ENCODE results near the gene SRGAP2B. TPM values are rescaled to one million over a fixed set of nuclear protein-coding genes. Genes with fewer than 3 reads are reported as not detected.
"Not testable (repeated sequence)": the region's sequence is repeated elsewhere in the genome, so short reads cannot be mapped to it uniquely, and the experiment has no call there.

Gene SRGAP2B
- total and polyA plus RNA-seq, 2 donors from 2014 or later = 9.3 to 38.4 TPM

GRCh38 chr1:144987131-144987530 lies 108.0 kb downstream of the SRGAP2B start:
- H3K9ac ChIP-seq (ENCODE audit: low read length in 3 of 3); intact Hi-C loops (cut with DNase I); H3K27ac ChIP-seq (ENCODE audit: low read depth in 2 of 2, low read length in 2 of 2); H3K36me3 ChIP-seq (ENCODE audit: control insufficient read depth in 2 of 3, insufficient read depth in 3 of 3, low read length in 3 of 3); H3K27me3 ChIP-seq (ENCODE audit: control insufficient read depth, insufficient read depth, low read length); FAIRE-seq; H3K4me3 ChIP-seq (ENCODE audit: low read length in 3 of 3); H3K4me1 ChIP-seq (ENCODE audit: control insufficient read depth in 2 of 3, insufficient read depth in 2 of 3, low read depth in 1 of 3, low read length in 3 of 3); H3K9me3 ChIP-seq (ENCODE audit: control insufficient read depth in 2 of 3, insufficient read depth in 1 of 3, low read length in 3 of 3); DNase-seq: not testable (repeated sequence)

DNA sequence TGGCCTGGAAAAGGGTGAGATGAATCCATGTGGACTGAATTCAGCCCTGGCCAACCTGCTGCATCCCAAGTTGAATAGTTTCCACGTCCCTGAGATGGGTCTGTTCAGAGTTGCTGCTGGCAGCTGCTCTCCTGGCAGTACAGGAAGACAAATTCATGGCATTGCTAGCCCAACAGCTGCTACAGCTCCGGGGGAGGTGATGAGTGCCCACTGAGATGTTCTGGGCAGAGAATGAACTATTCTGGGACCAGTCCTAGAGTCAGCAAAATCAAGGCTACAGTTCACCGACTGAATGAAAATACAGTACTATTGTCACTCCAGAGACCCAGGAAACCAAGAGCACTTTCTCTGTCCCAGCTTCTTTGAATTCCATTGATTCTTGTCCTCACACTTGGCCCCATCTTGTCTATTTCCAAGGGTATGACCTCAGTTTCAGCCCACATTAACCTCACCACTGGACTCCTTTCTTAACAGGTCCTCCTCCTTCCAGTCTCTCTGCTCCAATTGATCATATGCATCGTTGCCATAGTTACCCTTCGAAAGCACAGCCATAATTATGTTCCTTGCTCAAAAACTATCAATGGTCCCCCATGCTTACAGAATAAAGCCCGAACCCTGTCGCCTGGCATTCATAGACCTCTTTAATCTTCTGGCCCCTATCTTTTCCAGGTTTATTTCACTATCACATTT lies 108.8 kb downstream of the SRGAP2B start:
- intact Hi-C loops (cut with DNase I); H3K27me3 ChIP-seq (ENCODE audit: control insufficient read depth, insufficient read depth, low read length); H3K9me3 ChIP-seq (ENCODE audit: control insufficient read depth in 2 of 3, insufficient read depth in 1 of 3, low read length in 3 of 3); H3K4me3 ChIP-seq (ENCODE audit: low read length in 3 of 3); H3K9ac ChIP-seq (ENCODE audit: low read length in 3 of 3); H3K4me1 ChIP-seq (ENCODE audit: control insufficient read depth in 2 of 3, insufficient read depth in 2 of 3, low read depth in 1 of 3, low read length in 3 of 3); DNase-seq; H3K27ac ChIP-seq (ENCODE audit: low read depth in 2 of 2, low read length in 2 of 2); H3K36me3 ChIP-seq (ENCODE audit: control insufficient read depth in 2 of 3, insufficient read depth in 3 of 3, low read length in 3 of 3); FAIRE-seq: not testable (repeated sequence)

DNA sequence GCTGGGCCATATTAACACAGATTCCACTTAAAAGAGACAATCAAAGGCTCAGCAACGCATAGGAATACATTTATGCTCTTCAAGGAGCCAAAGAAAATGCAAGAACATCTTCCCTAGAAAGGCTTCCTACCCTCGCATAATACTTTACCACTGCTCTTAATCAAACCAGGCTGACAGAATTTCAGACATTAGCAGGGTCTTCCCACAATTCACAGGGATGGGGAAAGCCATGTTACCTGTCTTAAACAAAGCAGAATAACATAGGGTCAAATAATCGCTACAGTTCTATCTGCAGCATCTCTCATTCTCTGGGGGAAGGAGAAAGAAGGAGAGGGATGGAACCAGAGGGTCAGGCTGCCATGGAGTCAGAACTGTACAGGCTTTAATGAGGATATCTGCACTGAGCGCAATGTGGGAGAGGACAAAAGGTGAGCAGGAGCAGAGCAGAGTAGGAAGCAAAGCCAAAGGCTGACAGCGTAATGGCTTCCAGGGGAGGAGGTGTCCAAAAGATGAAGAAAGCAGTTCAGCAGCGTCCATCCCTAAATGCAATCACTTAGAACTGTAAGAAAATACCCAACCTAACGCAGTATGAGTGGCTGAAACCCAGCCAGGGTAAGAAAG lies 109.5 kb downstream of the SRGAP2B start:
- H3K9ac ChIP-seq (ENCODE audit: low read length in 3 of 3); DNase-seq; H3K27ac ChIP-seq (ENCODE audit: low read depth in 2 of 2, low read length in 2 of 2); H3K9me3 ChIP-seq (ENCODE audit: control insufficient read depth in 2 of 3, insufficient read depth in 1 of 3, low read length in 3 of 3); H3K27me3 ChIP-seq (ENCODE audit: control insufficient read depth, insufficient read depth, low read length); intact Hi-C loops (cut with DNase I); H3K4me1 ChIP-seq (ENCODE audit: control insufficient read depth in 2 of 3, insufficient read depth in 2 of 3, low read depth in 1 of 3, low read length in 3 of 3); FAIRE-seq; H3K4me3 ChIP-seq (ENCODE audit: low read length in 3 of 3); H3K36me3 ChIP-seq (ENCODE audit: control insufficient read depth in 2 of 3, insufficient read depth in 3 of 3, low read length in 3 of 3): not testable (repeated sequence)

- H3K4me1 ChIP-seq (ENCODE audit: control insufficient read depth in 2 of 3, insufficient read depth in 2 of 3, low read depth in 1 of 3, low read length in 3 of 3); H3K27me3 ChIP-seq (ENCODE audit: control insufficient read depth, insufficient read depth, low read length); intact Hi-C loops (cut with DNase I); H3K36me3 ChIP-seq (ENCODE audit: control insufficient read depth in 2 of 3, insufficient read depth in 3 of 3, low read length in 3 of 3); H3K9ac ChIP-seq (ENCODE audit: low read length in 3 of 3); DNase-seq; H3K27ac ChIP-seq (ENCODE audit: low read depth in 2 of 2, low read length in 2 of 2); H3K4me3 ChIP-seq (ENCODE audit: low read length in 3 of 3); H3K9me3 ChIP-seq (ENCODE audit: control insufficient read depth in 2 of 3, insufficient read depth in 1 of 3, low read length in 3 of 3); FAIRE-seq: not testable (repeated sequence)
These were observed 112.2 kb downstream of the SRGAP2B start for GRCh38 chr1:144982802-144983525.

DNA sequence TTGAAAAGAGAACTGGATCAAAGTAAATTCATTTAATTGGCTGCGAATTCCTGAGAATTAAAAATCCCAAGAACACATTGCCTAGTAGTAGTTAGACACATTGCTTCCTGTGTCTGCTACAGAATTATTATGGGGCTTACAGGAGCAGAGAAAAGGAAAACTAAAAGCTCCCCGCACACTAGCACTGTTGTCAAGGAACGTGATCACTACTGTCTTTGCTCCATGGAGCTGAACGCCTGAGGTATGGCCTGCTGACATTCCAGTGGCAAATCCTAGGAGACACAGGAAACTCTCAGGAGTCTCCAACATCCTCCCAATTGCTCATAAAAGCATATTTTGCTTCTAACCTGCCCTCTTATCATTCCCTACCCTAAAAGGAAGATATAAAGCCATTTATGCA lies 114.0 kb downstream of the SRGAP2B start:
- H3K4me1 ChIP-seq (ENCODE audit: control insufficient read depth in 2 of 3, insufficient read depth in 2 of 3, low read depth in 1 of 3, low read length in 3 of 3); H3K27me3 ChIP-seq (ENCODE audit: control insufficient read depth, insufficient read depth, low read length); intact Hi-C loops (cut with DNase I); FAIRE-seq; H3K27ac ChIP-seq (ENCODE audit: low read depth in 2 of 2, low read length in 2 of 2); H3K9me3 ChIP-seq (ENCODE audit: control insufficient read depth in 2 of 3, insufficient read depth in 1 of 3, low read length in 3 of 3); H3K36me3 ChIP-seq (ENCODE audit: control insufficient read depth in 2 of 3, insufficient read depth in 3 of 3, low read length in 3 of 3); DNase-seq; H3K9ac ChIP-seq (ENCODE audit: low read length in 3 of 3); H3K4me3 ChIP-seq (ENCODE audit: low read length in 3 of 3): not testable (repeated sequence)

- DNase-seq; H3K4me3 ChIP-seq (ENCODE audit: low read length in 3 of 3); H3K36me3 ChIP-seq (ENCODE audit: control insufficient read depth in 2 of 3, insufficient read depth in 3 of 3, low read length in 3 of 3); H3K9ac ChIP-seq (ENCODE audit: low read length in 3 of 3); H3K27me3 ChIP-seq (ENCODE audit: control insufficient read depth, insufficient read depth, low read length); H3K27ac ChIP-seq (ENCODE audit: low read depth in 2 of 2, low read length in 2 of 2); H3K9me3 ChIP-seq (ENCODE audit: control insufficient read depth in 2 of 3, insufficient read depth in 1 of 3, low read length in 3 of 3); H3K4me1 ChIP-seq (ENCODE audit: control insufficient read depth in 2 of 3, insufficient read depth in 2 of 3, low read depth in 1 of 3, low read length in 3 of 3); intact Hi-C loops (cut with DNase I); FAIRE-seq: not testable (repeated sequence)
These were observed 115.0 kb downstream of the SRGAP2B start for GRCh38 chr1:144979960-144980595.

DNA sequence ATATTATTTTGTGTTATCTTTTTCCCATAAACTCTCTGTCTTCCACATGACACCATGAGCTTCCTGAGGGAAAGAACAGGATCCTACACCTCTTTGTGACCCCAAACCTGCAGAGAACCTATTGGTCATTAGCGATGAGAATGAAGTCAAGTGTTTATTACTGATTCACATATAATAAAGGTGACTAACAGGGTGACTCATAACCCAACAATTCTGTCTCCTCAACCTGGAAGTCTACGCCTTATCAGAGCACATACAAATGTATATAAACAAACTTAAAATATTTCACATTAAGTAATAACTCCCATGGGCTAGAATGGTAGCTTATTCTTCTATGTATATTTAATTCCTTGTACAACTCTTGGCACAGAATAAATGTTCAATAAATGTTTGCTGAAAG lies 117.3 kb downstream of the SRGAP2B start:
- FAIRE-seq; H3K36me3 ChIP-seq (ENCODE audit: control insufficient read depth in 2 of 3, insufficient read depth in 3 of 3, low read length in 3 of 3); intact Hi-C loops (cut with DNase I); H3K27me3 ChIP-seq (ENCODE audit: control insufficient read depth, insufficient read depth, low read length); H3K27ac ChIP-seq (ENCODE audit: low read depth in 2 of 2, low read length in 2 of 2); H3K4me3 ChIP-seq (ENCODE audit: low read length in 3 of 3); H3K4me1 ChIP-seq (ENCODE audit: control insufficient read depth in 2 of 3, insufficient read depth in 2 of 3, low read depth in 1 of 3, low read length in 3 of 3); DNase-seq; H3K9ac ChIP-seq (ENCODE audit: low read length in 3 of 3); H3K9me3 ChIP-seq (ENCODE audit: control insufficient read depth in 2 of 3, insufficient read depth in 1 of 3, low read length in 3 of 3): not testable (repeated sequence)

DNA sequence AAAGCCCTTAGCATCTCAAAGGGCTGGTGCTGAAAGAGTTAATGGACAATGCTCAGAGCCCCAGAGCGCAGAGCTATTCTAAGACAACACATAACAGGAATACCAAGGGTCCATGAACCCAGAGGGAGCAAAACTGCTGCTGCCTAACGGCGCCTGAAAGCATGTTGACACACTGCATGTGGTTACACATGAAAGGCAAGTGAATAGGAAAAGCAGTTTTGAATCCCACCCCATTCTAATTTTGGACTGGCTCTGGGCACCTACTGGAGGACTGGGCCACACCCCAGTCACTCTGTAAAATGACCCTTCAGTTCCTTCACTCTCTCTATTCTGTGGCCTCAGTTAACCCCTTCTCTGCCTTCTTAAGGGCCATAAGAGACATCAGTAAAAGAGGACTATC lies 123.2 kb downstream of the SRGAP2B start:
- H3K4me1 ChIP-seq (ENCODE audit: control insufficient read depth in 2 of 3, insufficient read depth in 2 of 3, low read depth in 1 of 3, low read length in 3 of 3); H3K27ac ChIP-seq (ENCODE audit: low read depth in 2 of 2, low read length in 2 of 2); H3K36me3 ChIP-seq (ENCODE audit: control insufficient read depth in 2 of 3, insufficient read depth in 3 of 3, low read length in 3 of 3); FAIRE-seq; H3K27me3 ChIP-seq (ENCODE audit: control insufficient read depth, insufficient read depth, low read length); H3K9ac ChIP-seq (ENCODE audit: low read length in 3 of 3); H3K4me3 ChIP-seq (ENCODE audit: low read length in 3 of 3); intact Hi-C loops (cut with DNase I); H3K9me3 ChIP-seq (ENCODE audit: control insufficient read depth in 2 of 3, insufficient read depth in 1 of 3, low read length in 3 of 3); DNase-seq: not testable (repeated sequence)

Data from kidney (tissue), 11 donors.